Activated CD4-positive, alpha-beta T cell treated with anti-CD3 and anti-CD28 coated beads for 36 hours (primary cell): ENCODE measurements around the gene CD163L1. TPM values are rescaled to one million over a fixed set of nuclear protein-coding genes. Genes with fewer than 3 reads are reported as not detected.
"Not testable (repeated sequence)": the region's sequence is repeated elsewhere in the genome, so short reads cannot be mapped to it uniquely, and the experiment has no call there.

Experiments
- ATAC-seq: fragments of 200-7000 bp; cut with Tn5 transposase; one replicate; pipeline ENCODE4 v1.10.0; 2021; ENCODE audit warnings: mild to moderate bottlenecking, moderate library complexity
- CTCF ChIA-PET: fragments of 350-600 bp; sonication (Branson Sonifier 250); formaldehyde crosslinking; loops from one replicate; lab custom pipeline; 2021; ENCODE audit warnings: antibody characterized with exemption; lab: Charles Lee
- POLR2A ChIA-PET: fragments of 350-600 bp; sonication (Branson Sonifier 250); formaldehyde crosslinking; loops from one replicate; lab custom pipeline; 2021; ENCODE audit warnings: antibody characterized with exemption, inconsistent platforms; lab: Charles Lee
- DNase-seq: peaks from one replicate; pipeline ENCODE4 v3.0.0-alpha.2; 2020
- H3K27ac Mint-ChIP-seq: one replicate; pipeline ENCODE4 v1.8.0; 2021; ENCODE audit warnings: mixed read lengths
- H3K27me3 Mint-ChIP-seq: one replicate; pipeline ENCODE4 v1.8.0; 2021; ENCODE audit warnings: mixed read lengths
- H3K36me3 Mint-ChIP-seq: one replicate; pipeline ENCODE4 v1.8.0; 2021; ENCODE audit warnings: low read depth, mixed read lengths
- H3K4me1 Mint-ChIP-seq: one replicate; pipeline ENCODE4 v1.8.0; 2021; ENCODE audit warnings: mixed read lengths
- H3K4me3 Mint-ChIP-seq: one replicate; pipeline ENCODE4 v1.8.0; 2021; ENCODE audit warnings: mild to moderate bottlenecking, moderate library complexity, mixed read lengths
- H3K9me3 Mint-ChIP-seq: one replicate; pipeline ENCODE4 v1.8.0; 2021; ENCODE audit warnings: low read depth, mixed read lengths
- intact Hi-C, 2 experiments: fragments of 100-400 bp; cut with DNase I in 1 of 2; cut with micrococcal nuclease in 1 of 2; formaldehyde crosslinking; loops; one replicate each; pipeline versions ENCODE4 v1.14.2 to v1.15.1; 2022 to 2024; cut with DNase I, micrococcal nuclease
- total RNA-seq, 2 experiments: library from RNA; stranded (reverse); gene quantifications; one replicate each; pipeline ENCODE4 v1.2.3, GENCODE V29; 2021

The CD163L1 gene
- total RNA-seq, 2 experiments from 2014 or later, result not detected

- intact Hi-C loops, result no loop called here
- H3K4me1 Mint-ChIP-seq, result peaks cover 11% of the 10 kb centered on the region
- H3K27me3 Mint-ChIP-seq, result peaks cover 7% of the 10 kb centered on the region
- ATAC-seq, result no peak
- CTCF ChIA-PET, result no interaction called here
- POLR2A ChIA-PET, result no interaction called here
- H3K27ac Mint-ChIP-seq, result no peak overlapping the region
- H3K4me3 Mint-ChIP-seq, result no peak overlapping the region
- no peak for DNase-seq
- H3K9me3 Mint-ChIP-seq, result no peaks in the 10 kb centered on the region
- no peaks in the 10 kb centered on the region for H3K36me3 Mint-ChIP-seq
Observed at GRCh38 chr12:7354529-7354928, 89.4 kb downstream of the CD163L1 start.

- no peak for ATAC-seq
- no peaks in the 10 kb centered on the region for H3K36me3 Mint-ChIP-seq
- DNase-seq, result no peak
- intact Hi-C loops, result no loop called here
- H3K4me1 Mint-ChIP-seq, result peaks cover 11% of the 10 kb centered on the region
- no peak overlapping the region for H3K4me3 Mint-ChIP-seq
- no peaks in the 10 kb centered on the region for H3K9me3 Mint-ChIP-seq
- H3K27me3 Mint-ChIP-seq, result peaks cover 7% of the 10 kb centered on the region
- ChIA-PET CTCF (no interaction called here), POLR2A (no interaction called here)
- H3K27ac Mint-ChIP-seq, result no peak overlapping the region
Observed at GRCh38 chr12:7352661-7353060, 91.3 kb downstream of the CD163L1 start.

GRCh38 chr12:7351177-7351576 is 92.8 kb downstream of the CD163L1 start:
- intact Hi-C loops, result no loop called here
- DNase-seq, result no peak
- H3K4me1 Mint-ChIP-seq, result peaks cover 20% of the 10 kb centered on the region
- H3K4me3 Mint-ChIP-seq, result no peak overlapping the region
- no peak overlapping the region for H3K27ac Mint-ChIP-seq
- ChIA-PET CTCF (no interaction called here), POLR2A (no interaction called here)
- no peaks in the 10 kb centered on the region for H3K9me3 Mint-ChIP-seq
- no peak for ATAC-seq
- H3K27me3 Mint-ChIP-seq, result peaks cover 3% of the 10 kb centered on the region
- no peaks in the 10 kb centered on the region for H3K36me3 Mint-ChIP-seq

GRCh38 chr12:7349418-7349817 is 94.5 kb downstream of the CD163L1 start:
- POLR2A ChIA-PET, result no interaction called here
- ATAC-seq (no peak), DNase-seq (no peak)
- Mint-ChIP-seq H3K27me3 (peaks cover 3% of the 10 kb centered on the region), H3K4me1 (peaks cover 21% of the 10 kb centered on the region), H3K4me3 (no peak overlapping the region), H3K9me3 (peaks cover 4% of the 10 kb centered on the region), H3K27ac (no peak overlapping the region), H3K36me3 (no peaks in the 10 kb centered on the region)
- intact Hi-C loops, result no loop called here
- CTCF ChIA-PET, result no interaction called here

GRCh38 chr12:7346551-7347225 is 97.3 kb downstream of the CD163L1 start:
- no peak overlapping the region for H3K4me3 Mint-ChIP-seq
- no peaks in the 10 kb centered on the region for H3K36me3 Mint-ChIP-seq
- ATAC-seq (no peak), DNase-seq (no peak)
- peaks cover 6% of the 10 kb centered on the region for H3K9me3 Mint-ChIP-seq
- H3K4me1 Mint-ChIP-seq, result peaks cover 21% of the 10 kb centered on the region
- H3K27me3 Mint-ChIP-seq, result no peaks in the 10 kb centered on the region
- H3K27ac Mint-ChIP-seq, result no peak overlapping the region
- ChIA-PET POLR2A (interaction anchor here (0.7 kb wide), 1 partner anchor 134 kb away, joined by 3 read pairs; no protein-coding TSS in a partner anchor), CTCF (no interaction called here)
- intact Hi-C loops, result no loop called here

- CTCF ChIA-PET, result interaction anchor here (0.6 kb wide), 1 partner anchor 239 kb away, joined by 4 read pairs; no protein-coding TSS in a partner anchor
- POLR2A ChIA-PET, result no interaction called here
- Mint-ChIP-seq H3K27me3 (no peaks in the 10 kb centered on the region), H3K4me1 (peaks cover 13% of the 10 kb centered on the region), H3K4me3 (no peak overlapping the region), H3K36me3 (no peaks in the 10 kb centered on the region), H3K27ac (no peak overlapping the region), H3K9me3 (peaks cover 6% of the 10 kb centered on the region)
- no peak for ATAC-seq
- no peak for DNase-seq
- intact Hi-C loops, result no loop called here
Observed at GRCh38 chr12:7344833-7345606, 98.9 kb downstream of the CD163L1 start.

GRCh38 chr12:7339675-7340074 is 104.3 kb downstream of the CD163L1 start:
- H3K4me3 Mint-ChIP-seq, result no peak overlapping the region
- no peak overlapping the region for H3K27ac Mint-ChIP-seq
- ATAC-seq (peak; percentile 19), DNase-seq (no peak)
- intact Hi-C loops, result no loop called here
- POLR2A ChIA-PET, result no interaction called here
- no peaks in the 10 kb centered on the region for H3K36me3 Mint-ChIP-seq
- CTCF ChIA-PET, result no interaction called here
- no peaks in the 10 kb centered on the region for H3K27me3 Mint-ChIP-seq
- H3K4me1 Mint-ChIP-seq, result peaks cover 4% of the 10 kb centered on the region
- peaks cover 4% of the 10 kb centered on the region for H3K9me3 Mint-ChIP-seq

GRCh38 chr12:7337790-7338189 is 106.2 kb downstream of the CD163L1 start:
- H3K4me1 Mint-ChIP-seq, H3K4me3 Mint-ChIP-seq, intact Hi-C loops, H3K36me3 Mint-ChIP-seq, H3K27ac Mint-ChIP-seq, ATAC-seq, H3K27me3 Mint-ChIP-seq, H3K9me3 Mint-ChIP-seq, DNase-seq, POLR2A ChIA-PET, CTCF ChIA-PET: not testable (repeated sequence)

- ATAC-seq, result no peak
- Mint-ChIP-seq H3K36me3 (no peaks in the 10 kb centered on the region), H3K27ac (no peak overlapping the region), H3K27me3 (peaks cover 14% of the 10 kb centered on the region), H3K9me3 (peaks cover 4% of the 10 kb centered on the region), H3K4me3 (no peak overlapping the region), H3K4me1 (no peaks in the 10 kb centered on the region)
- ChIA-PET CTCF (interaction anchor here (0.6 to 1.2 kb wide), 6 partner anchors 10 to 310 kb away, joined by 3 to 5 read pairs (median 3); no protein-coding TSS in a partner anchor), POLR2A (no interaction called here)
- intact Hi-C loops, result no loop called here
- DNase-seq, result no peak
Observed at GRCh38 chr12:7327918-7328317, 116.0 kb downstream of the CD163L1 start.

GRCh38 chr12:7324176-7324575 is 119.8 kb downstream of the CD163L1 start:
- Mint-ChIP-seq H3K27ac (no peak overlapping the region), H3K4me3 (no peak overlapping the region), H3K36me3 (no peaks in the 10 kb centered on the region), H3K27me3 (peaks cover 8% of the 10 kb centered on the region), H3K9me3 (no peaks in the 10 kb centered on the region), H3K4me1 (no peaks in the 10 kb centered on the region)
- ChIA-PET CTCF (no interaction called here), POLR2A (no interaction called here)
- intact Hi-C loops, result no loop called here
- DNase-seq (no peak), ATAC-seq (no peak)

GRCh38 chr12:7322599-7322998 is 121.4 kb downstream of the CD163L1 start:
- no peak for ATAC-seq
- no peaks in the 10 kb centered on the region for H3K4me1 Mint-ChIP-seq
- ChIA-PET CTCF (no interaction called here), POLR2A (no interaction called here)
- no peaks in the 10 kb centered on the region for H3K9me3 Mint-ChIP-seq
- no peak for DNase-seq
- no peak overlapping the region for H3K27ac Mint-ChIP-seq
- intact Hi-C loops, result no loop called here
- no peaks in the 10 kb centered on the region for H3K36me3 Mint-ChIP-seq
- peaks cover 2% of the 10 kb centered on the region for H3K27me3 Mint-ChIP-seq
- H3K4me3 Mint-ChIP-seq, result no peak overlapping the region

GRCh38 chr12:7321624-7322023 is 122.3 kb downstream of the CD163L1 start:
- Mint-ChIP-seq H3K4me3 (no peak overlapping the region), H3K4me1 (no peaks in the 10 kb centered on the region), H3K27me3 (no peaks in the 10 kb centered on the region), H3K36me3 (no peaks in the 10 kb centered on the region), H3K9me3 (no peaks in the 10 kb centered on the region), H3K27ac (no peak overlapping the region)
- POLR2A ChIA-PET, result interaction anchor here (0.6 kb wide), 1 partner anchor 55 kb away, joined by 3 read pairs; no protein-coding TSS in a partner anchor
- intact Hi-C loops, result no loop called here
- DNase-seq, result no peak
- CTCF ChIA-PET, result no interaction called here
- ATAC-seq, result no peak
